KMS-11 (cell line): ENCODE results near the gene HSD17B3.

Experiments used
- H2AFZ ChIP-seq: fragments of 200-600 bp; sonication (generic); 2 replicates; pipeline ENCODE4 v1.6.1; 2016; ENCODE audit warnings: antibody characterized with exemption, mixed run types, low read depth
- H3K27ac ChIP-seq: fragments of 200-600 bp; sonication (generic); 2 replicates; pipeline ENCODE4 v1.6.1; 2016; ENCODE audit warnings: mild to moderate bottlenecking, mixed run types
- H3K27me3 ChIP-seq: fragments of 200-600 bp; sonication (generic); 2 replicates; pipeline ENCODE4 v1.6.1; 2017; ENCODE audit warnings: mild to moderate bottlenecking, low read depth, mixed run types, moderate library complexity; ENCODE audit not compliant: insufficient read depth
- H3K36me3 ChIP-seq: fragments of 200-600 bp; sonication (generic); 2 replicates; pipeline ENCODE4 v1.6.1; 2017; ENCODE audit warnings: mild to moderate bottlenecking, mixed run types; ENCODE audit not compliant: insufficient read depth
- H3K4me1 ChIP-seq: fragments of 200-600 bp; sonication (generic); 2 replicates; pipeline ENCODE4 v1.6.1; 2016; ENCODE audit warnings: mild to moderate bottlenecking, low read depth, mixed run types; ENCODE audit not compliant: poor library complexity, severe bottlenecking
- H3K4me2 ChIP-seq: fragments of 200-600 bp; sonication (generic); 2 replicates; pipeline ENCODE4 v1.7.0; 2016; ENCODE audit warnings: mild to moderate bottlenecking, mixed run types
- H3K4me3 ChIP-seq: fragments of 200-600 bp; sonication (generic); IDR thresholded peaks from 2 replicates; pipeline ENCODE4 v1.6.1; 2017; ENCODE audit warnings: low read depth, low read length, mixed read lengths; ENCODE audit not compliant: insufficient read depth
- H3K79me2 ChIP-seq: fragments of 200-600 bp; sonication (generic); 2 replicates; pipeline ENCODE4 v1.6.1; 2016; ENCODE audit warnings: low read depth, mixed run types; ENCODE audit not compliant: insufficient read depth
- H3K9ac ChIP-seq: fragments of 200-600 bp; sonication (generic); 2 replicates; pipeline ENCODE4 v1.6.1; 2016; ENCODE audit warnings: mild to moderate bottlenecking, mixed run types
- H4K20me1 ChIP-seq: fragments of 200-600 bp; sonication (generic); 2 replicates; pipeline ENCODE4 v1.6.1; 2016; ENCODE audit warnings: mild to moderate bottlenecking, mixed run types; ENCODE audit not compliant: insufficient read depth
- CTCF ChIP-seq: fragments of 200-600 bp; sonication (generic); conservative IDR thresholded peaks from 2 replicates; pipeline ENCODE4 v1.6.1; 2017; ENCODE audit warnings: low read depth, mild to moderate bottlenecking, antibody characterized with exemption, low read length, moderate library complexity, mixed read lengths

Gene HSD17B3

GRCh38 chr9:96230002-96230401 is 72.0 kb downstream of the HSD17B3 start:
- Histone ChIP-seq H3K79me2 (no peaks in the 10 kb centered on the region), H2AFZ (no peak overlapping the region), H3K4me1 (no peaks in the 10 kb centered on the region), H4K20me1 (no peaks in the 10 kb centered on the region), H3K27ac (no peak overlapping the region), H3K36me3 (no peaks in the 10 kb centered on the region), H3K4me2 (no peak overlapping the region), H3K9ac (no peak overlapping the region), H3K4me3 (no peak overlapping the region), H3K27me3 (no peaks in the 10 kb centered on the region; the same call in 1 of the 2 replicates)
- TF ChIP-seq CTCF = no peak

- Histone ChIP-seq H3K79me2 (no peaks in the 10 kb centered on the region), H3K4me2 (no peak overlapping the region), H3K27me3 (no peaks in the 10 kb centered on the region), H3K27ac (no peak overlapping the region), H3K4me1 (peaks cover 7% of the 10 kb centered on the region), H3K9ac (no peak overlapping the region), H3K36me3 (no peaks in the 10 kb centered on the region), H4K20me1 (no peaks in the 10 kb centered on the region), H3K4me3 (no peak overlapping the region), H2AFZ (no peak overlapping the region)
- peak; percentile 70 for TF ChIP-seq CTCF
Measured at GRCh38 chr9:96222132-96222531, 79.8 kb downstream of the HSD17B3 start.

GRCh38 chr9:96219900-96220257 is 82.1 kb downstream of the HSD17B3 start:
- TF ChIP-seq CTCF = no peak
- Histone ChIP-seq H4K20me1 (no peaks in the 10 kb centered on the region), H3K27me3 (no peaks in the 10 kb centered on the region), H3K27ac (no peak overlapping the region), H3K4me3 (no peak overlapping the region), H3K36me3 (no peaks in the 10 kb centered on the region), H3K4me2 (no peak overlapping the region), H3K9ac (no peak overlapping the region), H3K4me1 (peaks cover 7% of the 10 kb centered on the region), H3K79me2 (no peaks in the 10 kb centered on the region), H2AFZ (no peak overlapping the region)

GRCh38 chr9:96219026-96219899 is 82.7 kb downstream of the HSD17B3 start:
- H3K36me3 ChIP-seq = no peaks in the 10 kb centered on the region
- no peak for TF ChIP-seq CTCF
- H3K4me2 ChIP-seq = no peak overlapping the region
- no peaks in the 10 kb centered on the region for H3K27me3 ChIP-seq
- no peak overlapping the region for H3K27ac ChIP-seq
- H3K79me2 ChIP-seq = no peaks in the 10 kb centered on the region
- H4K20me1 ChIP-seq = no peaks in the 10 kb centered on the region
- H3K9ac ChIP-seq = no peak overlapping the region
- no peak overlapping the region for H3K4me3 ChIP-seq
- H3K4me1 ChIP-seq = peaks cover 7% of the 10 kb centered on the region
- no peak overlapping the region for H2AFZ ChIP-seq
